ENCODE results near the gene LMAN2.

DNA sequence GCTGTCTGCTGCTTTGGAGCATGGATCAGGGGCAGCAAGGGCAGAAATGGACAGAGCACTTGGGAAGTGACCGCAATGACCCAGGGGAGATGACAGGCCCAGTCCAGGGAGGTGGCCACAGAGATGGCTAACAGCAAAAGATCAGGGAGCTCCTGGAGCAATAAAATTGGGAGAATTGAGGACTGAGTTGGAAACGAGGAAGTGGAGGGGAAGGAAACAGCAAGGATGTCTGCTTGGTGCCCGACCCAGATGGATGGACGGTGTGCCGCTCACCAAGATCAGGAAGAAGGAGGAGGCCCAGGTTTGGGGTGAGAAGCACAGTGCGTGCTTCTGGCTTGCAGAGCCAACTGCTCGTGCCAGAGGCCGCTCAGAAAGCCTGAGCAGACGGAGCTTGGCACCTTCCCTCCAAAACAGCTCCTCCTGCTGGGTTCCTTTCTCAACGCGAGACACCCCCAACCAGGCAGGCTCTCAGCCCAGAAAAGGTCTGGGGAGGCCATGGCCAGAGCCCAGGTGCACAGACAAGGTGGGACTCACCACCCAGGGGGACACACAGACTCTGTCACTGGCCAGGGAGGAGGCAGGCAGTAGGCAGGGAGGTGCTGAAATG, 31.1 kb upstream of the LMAN2 start:
- TF ChIP-seq, protein P1, sequence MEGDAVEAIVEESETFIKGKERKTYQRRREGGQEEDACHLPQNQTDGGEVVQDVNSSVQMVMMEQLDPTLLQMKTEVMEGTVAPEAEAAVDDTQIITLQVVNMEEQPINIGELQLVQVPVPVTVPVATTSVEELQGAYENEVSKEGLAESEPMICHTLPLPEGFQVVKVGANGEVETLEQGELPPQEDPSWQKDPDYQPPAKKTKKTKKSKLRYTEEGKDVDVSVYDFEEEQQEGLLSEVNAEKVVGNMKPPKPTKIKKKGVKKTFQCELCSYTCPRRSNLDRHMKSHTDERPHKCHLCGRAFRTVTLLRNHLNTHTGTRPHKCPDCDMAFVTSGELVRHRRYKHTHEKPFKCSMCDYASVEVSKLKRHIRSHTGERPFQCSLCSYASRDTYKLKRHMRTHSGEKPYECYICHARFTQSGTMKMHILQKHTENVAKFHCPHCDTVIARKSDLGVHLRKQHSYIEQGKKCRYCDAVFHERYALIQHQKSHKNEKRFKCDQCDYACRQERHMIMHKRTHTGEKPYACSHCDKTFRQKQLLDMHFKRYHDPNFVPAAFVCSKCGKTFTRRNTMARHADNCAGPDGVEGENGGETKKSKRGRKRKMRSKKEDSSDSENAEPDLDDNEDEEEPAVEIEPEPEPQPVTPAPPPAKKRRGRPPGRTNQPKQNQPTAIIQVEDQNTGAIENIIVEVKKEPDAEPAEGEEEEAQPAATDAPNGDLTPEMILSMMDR (IDR thresholded peaks at IDR 0.05; ENCODE audit: low read length) = peak; percentile 32
- no peak for TF ChIP-seq EZH2phosphoT487 (IDR thresholded peaks at IDR 0.05; ENCODE audit: low read length)
